HL-60 (cell line): ENCODE data around the gene GNA14.

ENCODE experiments used
- POLR2AphosphoS5 ChIP-seq: IDR thresholded peaks from 2 replicates; pipeline ENCODE4 v1.6.1; 2012; ENCODE audit warnings: low read depth
- SPI1 ChIP-seq: IDR thresholded peaks from 2 replicates; pipeline ENCODE4 v1.6.1; 2012; ENCODE audit warnings: low read depth, mild to moderate bottlenecking, borderline replicate concordance
- TF ChIP-seq, protein P1 (sequence below): IDR thresholded peaks from one replicate; pipeline ENCODE4 v1.5.1; 2011; ENCODE audit warnings: low read length, control low read depth, inconsistent platforms; ENCODE audit not compliant: insufficient read depth
- TF ChIP-seq, protein P2 (sequence below): IDR thresholded peaks from 2 replicates; pipeline ENCODE4 v1.6.1; 2012; ENCODE audit warnings: low read depth; ENCODE audit not compliant: insufficient replicate concordance

DNA sequence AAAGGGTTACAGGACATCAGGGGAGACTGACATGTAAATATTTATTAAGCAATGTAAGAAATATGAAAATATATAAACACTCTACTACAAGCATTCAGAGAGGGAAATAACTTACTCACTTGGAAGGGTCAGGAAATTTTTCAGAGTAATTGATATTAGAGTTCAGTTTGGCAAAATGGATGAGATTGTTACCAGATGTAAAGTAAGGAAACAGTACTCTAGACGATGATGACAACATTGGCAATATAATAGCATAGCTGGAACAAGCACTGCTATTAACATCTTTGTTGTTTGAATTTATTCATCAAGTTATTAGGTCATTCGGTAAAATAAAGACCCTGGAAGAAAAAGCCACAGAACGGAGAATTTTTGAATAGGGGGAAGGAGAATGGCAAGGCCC lies 49.1 kb downstream of the GNA14 start:
- TF ChIP-seq, protein P1, sequence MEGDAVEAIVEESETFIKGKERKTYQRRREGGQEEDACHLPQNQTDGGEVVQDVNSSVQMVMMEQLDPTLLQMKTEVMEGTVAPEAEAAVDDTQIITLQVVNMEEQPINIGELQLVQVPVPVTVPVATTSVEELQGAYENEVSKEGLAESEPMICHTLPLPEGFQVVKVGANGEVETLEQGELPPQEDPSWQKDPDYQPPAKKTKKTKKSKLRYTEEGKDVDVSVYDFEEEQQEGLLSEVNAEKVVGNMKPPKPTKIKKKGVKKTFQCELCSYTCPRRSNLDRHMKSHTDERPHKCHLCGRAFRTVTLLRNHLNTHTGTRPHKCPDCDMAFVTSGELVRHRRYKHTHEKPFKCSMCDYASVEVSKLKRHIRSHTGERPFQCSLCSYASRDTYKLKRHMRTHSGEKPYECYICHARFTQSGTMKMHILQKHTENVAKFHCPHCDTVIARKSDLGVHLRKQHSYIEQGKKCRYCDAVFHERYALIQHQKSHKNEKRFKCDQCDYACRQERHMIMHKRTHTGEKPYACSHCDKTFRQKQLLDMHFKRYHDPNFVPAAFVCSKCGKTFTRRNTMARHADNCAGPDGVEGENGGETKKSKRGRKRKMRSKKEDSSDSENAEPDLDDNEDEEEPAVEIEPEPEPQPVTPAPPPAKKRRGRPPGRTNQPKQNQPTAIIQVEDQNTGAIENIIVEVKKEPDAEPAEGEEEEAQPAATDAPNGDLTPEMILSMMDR = no peak
- TF ChIP-seq POLR2AphosphoS5 = no peak
- TF ChIP-seq SPI1 = no peak
- TF ChIP-seq, protein P2, sequence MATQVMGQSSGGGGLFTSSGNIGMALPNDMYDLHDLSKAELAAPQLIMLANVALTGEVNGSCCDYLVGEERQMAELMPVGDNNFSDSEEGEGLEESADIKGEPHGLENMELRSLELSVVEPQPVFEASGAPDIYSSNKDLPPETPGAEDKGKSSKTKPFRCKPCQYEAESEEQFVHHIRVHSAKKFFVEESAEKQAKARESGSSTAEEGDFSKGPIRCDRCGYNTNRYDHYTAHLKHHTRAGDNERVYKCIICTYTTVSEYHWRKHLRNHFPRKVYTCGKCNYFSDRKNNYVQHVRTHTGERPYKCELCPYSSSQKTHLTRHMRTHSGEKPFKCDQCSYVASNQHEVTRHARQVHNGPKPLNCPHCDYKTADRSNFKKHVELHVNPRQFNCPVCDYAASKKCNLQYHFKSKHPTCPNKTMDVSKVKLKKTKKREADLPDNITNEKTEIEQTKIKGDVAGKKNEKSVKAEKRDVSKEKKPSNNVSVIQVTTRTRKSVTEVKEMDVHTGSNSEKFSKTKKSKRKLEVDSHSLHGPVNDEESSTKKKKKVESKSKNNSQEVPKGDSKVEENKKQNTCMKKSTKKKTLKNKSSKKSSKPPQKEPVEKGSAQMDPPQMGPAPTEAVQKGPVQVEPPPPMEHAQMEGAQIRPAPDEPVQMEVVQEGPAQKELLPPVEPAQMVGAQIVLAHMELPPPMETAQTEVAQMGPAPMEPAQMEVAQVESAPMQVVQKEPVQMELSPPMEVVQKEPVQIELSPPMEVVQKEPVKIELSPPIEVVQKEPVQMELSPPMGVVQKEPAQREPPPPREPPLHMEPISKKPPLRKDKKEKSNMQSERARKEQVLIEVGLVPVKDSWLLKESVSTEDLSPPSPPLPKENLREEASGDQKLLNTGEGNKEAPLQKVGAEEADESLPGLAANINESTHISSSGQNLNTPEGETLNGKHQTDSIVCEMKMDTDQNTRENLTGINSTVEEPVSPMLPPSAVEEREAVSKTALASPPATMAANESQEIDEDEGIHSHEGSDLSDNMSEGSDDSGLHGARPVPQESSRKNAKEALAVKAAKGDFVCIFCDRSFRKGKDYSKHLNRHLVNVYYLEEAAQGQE = no peak
